ENCODE measurements around the gene TSC2. TPM values are rescaled to one million over a fixed set of nuclear protein-coding genes. Genes with fewer than 3 reads are reported as not detected.

Gene TSC2
- total RNA-seq, 2 donors from 2014 or later = 86.3 to 168 TPM

- H3K4me1 ChIP-seq (replicated peaks) = peaks cover 29% of the 10 kb centered on the region
- H3K9me3 ChIP-seq = no peaks in the 10 kb centered on the region
- no peak overlapping the region for H3K4me3 ChIP-seq
- no peaks in the 10 kb centered on the region for H3K36me3 ChIP-seq
- no peaks in the 10 kb centered on the region for H3K27me3 ChIP-seq (replicated peaks; ENCODE audit: insufficient read depth)
- TF ChIP-seq POLR2AphosphoS5 (IDR thresholded peaks at IDR 0.05) (no peak), POLR2A (IDR thresholded peaks at IDR 0.05) (no peak), CTCF (IDR thresholded peaks at IDR 0.05) (no peak)
- DNase-seq (ENCODE audit: low spot score) = no peak
- intact Hi-C loops (cut with DNase I) = no loop called here
- no peak overlapping the region for H3K27ac ChIP-seq
- 76% methylated on average over 16 of the region's 16 CpGs for WGBS
Observed at GRCh38 chr16:2007081-2007836, 40.5 kb upstream of the TSC2 start.

GRCh38 chr16:2008009-2008526, 39.7 kb upstream of the TSC2 start:
- peak overlapping the region in 1 of 2 donors; percentile 96 for H3K4me3 ChIP-seq
- H3K9me3 ChIP-seq = no peaks in the 10 kb centered on the region
- H3K27ac ChIP-seq = peak overlapping the region in 1 of 2 donors; percentile 69
- H3K4me1 ChIP-seq (replicated peaks) = peaks cover 29% of the 10 kb centered on the region
- TF ChIP-seq POLR2A (IDR thresholded peaks at IDR 0.05) (peak; percentile 27), CTCF (IDR thresholded peaks at IDR 0.05) (no peak)
- no peaks in the 10 kb centered on the region for H3K27me3 ChIP-seq (replicated peaks; ENCODE audit: insufficient read depth)
- no peaks in the 10 kb centered on the region for H3K36me3 ChIP-seq
- 44% methylated on average over 15 of the region's 15 CpGs for WGBS
- intact Hi-C loops (cut with DNase I) = no loop called here
- no peak for DNase-seq (ENCODE audit: low spot score)

GRCh38 chr16:2008631-2009163, 39.1 kb upstream of the TSC2 start:
- no peak for TF ChIP-seq CTCF (IDR thresholded peaks at IDR 0.05)
- no peak for TF ChIP-seq POLR2A (IDR thresholded peaks at IDR 0.05)
- no peak for TF ChIP-seq POLR2AphosphoS5 (IDR thresholded peaks at IDR 0.05)
- Histone ChIP-seq H3K36me3 (no peaks in the 10 kb centered on the region), H3K4me3 (peak overlapping the region; percentile 93 to 96), H3K27ac (peak overlapping the region; percentile 69 to 79), H3K27me3 (replicated peaks; ENCODE audit: insufficient read depth) (no peaks in the 10 kb centered on the region), H3K9me3 (no peaks in the 10 kb centered on the region), H3K4me1 (replicated peaks) (peaks cover 29% of the 10 kb centered on the region)
- no peak for DNase-seq (ENCODE audit: low spot score)
- WGBS = 2% methylated on average over 23 of the region's 23 CpGs
- intact Hi-C loops (cut with DNase I) = no loop called here

GRCh38 chr16:2009164-2009711, 38.5 kb upstream of the TSC2 start:
- TF ChIP-seq CTCF (IDR thresholded peaks at IDR 0.05) = no peak
- TF ChIP-seq POLR2AphosphoS5 (IDR thresholded peaks at IDR 0.05) = no peak
- no peak for TF ChIP-seq POLR2A (IDR thresholded peaks at IDR 0.05)
- WGBS = 0% methylated on average over 17 of the region's 55 CpGs
- Histone ChIP-seq H3K36me3 (no peaks in the 10 kb centered on the region), H3K27ac (peak overlapping the region; percentile 69 to 79), H3K4me3 (peak overlapping the region; percentile 93 to 96), H3K27me3 (replicated peaks; ENCODE audit: insufficient read depth) (no peaks in the 10 kb centered on the region), H3K9me3 (no peaks in the 10 kb centered on the region), H3K4me1 (replicated peaks) (peaks cover 25% of the 10 kb centered on the region)
- no peak for DNase-seq (ENCODE audit: low spot score)
- intact Hi-C loops (cut with DNase I) = no loop called here
